CD4-positive, alpha-beta T cell treated with Interleukin-15 for 4 hours (primary cell): ENCODE data around the gene TCL1A.
"Not testable (repeated sequence)": the region's sequence is repeated elsewhere in the genome, so short reads cannot be mapped to it uniquely, and the experiment has no call there.

Experiments
- DNase-seq: peaks from one replicate; pipeline ENCODE4 v3.0.0-alpha.2; 2020; ENCODE audit warnings: low spot score

The TCL1A gene, protein sequence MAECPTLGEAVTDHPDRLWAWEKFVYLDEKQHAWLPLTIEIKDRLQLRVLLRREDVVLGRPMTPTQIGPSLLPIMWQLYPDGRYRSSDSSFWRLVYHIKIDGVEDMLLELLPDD

DNA sequence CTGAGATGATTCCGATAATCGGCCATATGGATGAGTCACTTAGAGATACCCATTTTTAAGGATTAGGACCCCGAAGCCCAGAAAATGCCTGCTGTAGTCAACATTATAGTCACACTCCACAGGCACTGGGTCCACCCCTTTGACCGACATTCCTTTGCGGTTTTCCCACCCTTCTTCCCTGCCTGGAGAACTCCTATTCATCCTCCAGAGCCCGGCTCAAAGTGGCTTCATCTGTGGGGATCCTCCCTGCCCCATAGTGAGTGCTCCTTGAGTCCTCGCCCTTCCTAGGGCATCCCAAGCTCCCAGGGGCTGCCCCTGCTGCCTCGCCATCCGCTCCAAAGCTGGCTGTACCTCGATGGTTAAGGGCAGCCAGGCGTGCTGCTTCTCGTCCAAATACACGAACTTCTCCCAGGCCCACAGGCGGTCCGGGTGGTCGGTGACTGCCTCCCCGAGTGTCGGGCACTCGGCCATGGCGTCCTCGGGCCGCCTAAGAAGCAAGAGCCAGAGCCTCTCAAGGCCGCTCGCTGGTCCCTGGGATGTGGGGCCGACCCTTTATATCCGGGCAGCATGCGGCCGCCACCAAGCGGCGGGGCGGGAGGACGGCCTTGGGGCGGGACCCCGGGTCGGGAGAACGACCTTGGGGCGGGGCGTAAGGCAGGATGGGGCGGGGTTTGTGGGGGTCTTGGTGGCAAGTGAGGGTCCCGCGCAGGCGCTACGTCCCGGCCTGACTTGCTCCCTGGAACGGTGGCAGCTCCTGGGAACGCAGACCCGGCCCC is at the start of gene TCL1A:
Gene TCL1A, minus strand, starts transcription at position 530 of the 776 bp plus-strand sequence. Its CDS starts 59 bp downstream, at position 471.
- DNase-seq: no peak

DNA sequence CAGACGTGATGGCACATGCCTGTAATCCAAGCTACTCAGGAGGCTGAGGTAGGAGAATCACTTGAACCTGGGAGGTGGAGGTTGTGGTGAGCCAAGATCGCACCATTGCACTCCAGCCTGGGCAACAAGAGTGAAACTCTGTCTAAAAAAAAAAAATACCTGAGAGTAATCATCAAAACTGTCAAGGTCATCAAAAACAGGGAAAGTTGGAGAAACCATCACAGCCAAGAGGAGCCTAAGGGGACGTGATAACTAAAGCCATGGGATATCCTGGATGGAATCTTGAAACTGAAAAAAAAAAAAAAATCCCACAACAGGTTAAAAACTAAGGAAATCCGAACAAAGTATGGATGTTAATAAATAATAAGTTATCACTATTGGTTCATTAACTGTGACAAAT is 49.1 kb upstream of the TCL1A start:
- DNase-seq: not testable (repeated sequence)

DNA sequence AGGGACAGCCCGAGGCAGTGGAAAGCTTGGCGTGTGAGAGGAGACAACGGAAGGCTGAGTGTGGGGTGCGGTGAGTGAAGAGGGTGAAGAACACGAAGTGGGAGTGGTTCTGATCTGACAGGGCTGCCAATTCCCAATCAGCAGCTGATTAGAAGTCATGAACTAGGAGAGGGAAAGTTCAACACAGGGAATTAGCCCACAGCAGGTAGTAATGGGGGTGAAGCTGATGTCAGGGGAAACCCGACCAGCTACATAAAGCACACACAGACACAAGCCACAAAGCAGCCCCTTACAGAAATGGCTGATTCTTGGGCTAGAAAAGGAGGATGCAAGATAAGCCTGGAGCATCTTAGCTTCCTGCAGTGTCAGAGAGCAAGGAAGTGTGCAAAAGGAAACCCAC is 47.5 kb upstream of the TCL1A start:
- no peak for DNase-seq

DNA sequence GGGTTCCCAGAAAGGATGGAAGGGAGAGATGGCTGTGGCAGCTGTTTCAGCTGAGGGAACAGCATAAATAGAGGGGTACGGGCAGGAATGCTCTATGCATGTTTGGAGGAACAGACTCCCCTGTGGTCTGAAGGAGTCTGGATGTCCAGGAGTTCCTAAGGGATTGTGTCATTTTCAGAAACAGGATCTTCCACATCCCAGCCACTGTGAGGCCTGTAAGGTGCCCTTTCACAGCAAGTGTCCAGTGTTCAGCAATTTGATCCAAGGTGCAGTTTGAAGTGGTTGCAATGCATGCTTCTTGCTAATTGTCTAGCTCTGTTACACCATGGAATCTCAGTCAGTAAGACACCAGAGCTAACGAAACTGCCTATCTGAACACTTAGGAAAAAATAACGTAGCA is 46.7 kb upstream of the TCL1A start:
- no peak for DNase-seq

DNA sequence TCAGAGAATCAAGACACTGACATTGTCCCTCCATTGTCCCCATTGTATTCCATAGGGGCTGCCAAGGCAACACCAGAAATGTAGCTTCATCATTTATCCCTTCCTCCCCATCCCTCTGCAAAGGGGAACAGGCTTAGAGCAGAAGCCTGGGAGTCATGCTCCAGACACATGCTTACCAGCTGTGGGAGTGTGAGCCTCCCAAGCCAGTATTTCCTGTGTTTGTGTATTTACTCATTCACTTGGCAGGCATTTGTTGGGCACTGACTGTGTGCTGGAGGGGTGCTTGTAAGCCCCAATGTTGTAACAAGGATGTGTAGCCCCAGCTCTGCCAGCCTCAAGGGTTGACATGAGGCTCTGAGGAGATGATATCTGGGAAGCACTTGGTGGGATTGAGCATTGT is 46.0 kb upstream of the TCL1A start:
- no peak for DNase-seq

DNA sequence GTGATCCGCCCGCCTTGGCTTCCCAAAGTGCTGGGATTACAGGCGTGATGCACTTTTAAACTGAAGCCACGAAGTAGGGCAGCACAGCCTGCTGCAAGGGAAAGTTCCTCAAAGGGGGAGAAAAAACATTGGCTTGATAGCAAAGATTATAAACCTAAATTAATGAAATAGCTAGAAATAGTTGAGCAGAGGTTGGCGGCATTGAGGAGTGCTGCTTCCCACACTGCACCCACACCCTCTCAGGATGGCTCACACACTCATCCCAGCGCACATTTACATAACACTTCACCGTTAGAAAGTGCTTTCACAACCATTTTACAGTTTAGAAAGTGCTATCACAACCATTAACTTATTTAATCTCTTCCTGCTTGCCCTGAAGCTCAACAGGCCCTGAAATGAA is 44.4 kb upstream of the TCL1A start:
- DNase-seq: no peak

DNA sequence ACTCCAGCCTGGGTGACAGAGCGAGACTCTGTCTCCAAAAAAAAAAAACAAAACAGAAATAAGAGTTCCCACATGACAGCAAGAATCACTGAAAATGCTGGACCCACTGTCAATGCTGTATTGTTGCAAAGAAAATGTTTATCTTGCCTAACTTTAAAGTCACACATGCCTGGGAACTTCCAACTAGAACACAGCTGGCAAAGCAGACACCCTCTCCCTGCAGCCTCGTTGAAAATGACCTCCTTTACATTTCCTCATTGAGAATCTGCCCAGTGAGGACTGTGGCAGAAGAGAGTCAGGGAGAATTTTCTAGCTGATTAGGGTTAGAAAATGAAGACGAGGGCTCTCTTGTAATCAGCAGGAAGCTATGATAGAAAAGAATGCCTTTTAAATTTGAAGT is 42.8 kb upstream of the TCL1A start:
- DNase-seq: no peak

DNA sequence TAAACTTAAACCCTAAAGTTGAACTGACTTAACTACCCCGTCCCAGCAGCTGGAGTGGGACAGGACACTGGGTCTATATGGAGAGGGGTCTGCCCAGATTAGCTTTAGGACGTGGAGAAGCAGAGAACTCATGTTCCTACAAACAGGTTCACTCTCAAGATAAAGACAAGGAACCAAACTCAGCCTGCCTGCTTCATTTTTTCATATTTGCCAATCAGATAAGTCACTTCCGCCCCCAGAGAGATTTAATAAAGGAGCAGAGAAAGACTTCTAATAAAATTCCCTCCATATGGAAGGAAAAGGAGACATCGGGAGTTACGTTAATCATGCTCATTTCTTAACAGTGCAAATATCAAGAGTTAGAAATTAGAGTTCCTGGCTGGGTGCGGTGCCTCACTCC is 42.2 kb upstream of the TCL1A start:
- no peak for DNase-seq

DNA sequence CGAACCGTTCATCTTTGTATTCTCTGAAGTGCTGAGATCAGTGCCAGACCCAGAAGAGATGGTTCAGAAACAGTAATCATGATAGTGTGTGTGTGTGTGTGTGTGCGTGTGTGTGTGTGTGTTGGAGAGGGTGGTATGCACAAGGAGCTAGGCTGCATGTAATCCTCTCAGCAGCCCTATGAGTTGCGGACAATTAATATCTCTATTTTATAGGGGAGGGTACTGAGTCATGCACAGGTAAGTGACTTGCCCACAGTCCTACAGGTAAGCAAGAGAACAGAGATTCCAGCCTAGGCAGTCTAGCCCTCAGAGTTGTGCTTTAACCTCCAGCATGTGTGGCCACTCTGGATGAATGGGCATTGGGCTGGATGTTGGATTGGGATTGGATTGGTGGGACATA is 27.9 kb upstream of the TCL1A start:
- no peak for DNase-seq

DNA sequence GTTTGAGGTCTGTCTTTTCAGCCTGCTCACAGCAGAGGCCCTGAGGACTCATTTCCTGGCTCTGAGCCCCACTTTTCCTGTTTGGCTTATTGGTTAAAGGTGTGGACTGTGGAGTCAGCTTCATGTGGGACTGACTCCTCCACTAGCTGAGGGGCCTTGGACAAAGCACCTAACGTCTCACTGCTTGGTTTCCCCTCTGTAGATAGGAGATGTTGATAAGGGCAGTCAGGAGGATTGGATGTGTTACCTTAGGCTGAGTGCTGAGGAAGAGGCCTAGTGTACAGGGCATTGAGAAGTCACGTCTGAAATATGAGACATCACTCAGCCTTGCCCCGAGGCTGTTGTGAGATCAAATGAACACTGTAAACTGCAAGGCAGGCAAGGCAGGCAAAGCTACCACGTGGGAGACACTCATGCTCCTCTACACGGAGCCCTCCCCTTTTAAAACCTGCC is 27.1 kb upstream of the TCL1A start:
- DNase-seq: no peak

DNA sequence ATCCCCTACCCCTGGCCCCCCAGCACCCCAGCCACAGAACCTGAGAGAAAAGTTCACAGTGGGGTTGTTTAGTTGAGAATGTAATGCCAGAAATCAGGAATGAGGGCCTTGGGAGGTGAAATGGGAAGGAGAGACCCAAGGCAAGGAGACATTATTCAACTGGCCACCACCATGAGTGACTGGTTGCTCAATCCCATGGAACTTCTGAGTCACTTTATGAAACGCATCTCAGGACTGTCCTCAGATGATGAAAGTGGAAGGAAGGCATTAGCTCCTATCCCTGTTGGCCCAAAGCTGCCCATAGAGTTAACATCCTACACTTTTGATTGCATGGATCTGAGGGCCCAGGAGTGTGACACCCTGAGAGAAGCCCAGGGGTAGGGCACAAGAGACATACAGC is 25.4 kb upstream of the TCL1A start:
- DNase-seq: no peak

DNA sequence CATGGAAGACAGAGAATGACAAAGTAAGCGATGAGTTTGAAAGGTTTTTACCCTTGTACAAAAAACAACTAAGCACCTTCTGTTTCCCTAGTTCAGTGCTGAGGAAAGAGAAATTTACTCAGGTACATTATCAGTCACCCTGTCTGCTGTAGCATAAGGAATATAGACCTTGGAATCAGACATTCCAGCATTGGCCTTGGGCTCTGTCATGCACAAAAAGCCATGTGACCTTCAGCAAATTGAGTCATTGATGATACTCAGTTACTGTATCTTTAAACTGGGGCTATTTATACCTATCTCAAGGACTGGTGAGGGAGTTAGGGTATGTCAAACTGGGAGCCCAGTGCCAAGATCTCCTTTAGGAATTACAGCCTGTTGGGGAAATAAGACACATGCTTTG is 19.3 kb upstream of the TCL1A start:
- DNase-seq: no peak

DNA sequence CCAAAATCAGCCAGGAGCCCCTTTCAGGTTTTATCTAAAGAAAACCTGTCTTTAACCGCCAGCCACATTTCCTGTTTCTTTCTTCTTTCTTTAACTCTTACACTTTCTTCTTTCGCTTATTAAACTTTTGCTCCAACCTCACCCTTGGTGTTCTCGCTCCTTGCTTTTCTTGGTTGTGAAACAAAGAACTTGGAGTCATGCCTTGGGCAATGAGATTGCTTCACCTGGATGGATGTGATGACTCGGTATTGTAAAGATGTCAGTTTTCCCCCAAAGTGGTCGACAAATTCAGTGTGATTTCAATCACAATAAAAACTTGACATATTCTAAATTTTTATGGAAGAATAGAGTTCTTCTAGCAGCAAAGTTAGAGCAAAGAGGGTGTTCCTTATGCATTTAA is 16.2 kb upstream of the TCL1A start:
- DNase-seq: no peak

DNA sequence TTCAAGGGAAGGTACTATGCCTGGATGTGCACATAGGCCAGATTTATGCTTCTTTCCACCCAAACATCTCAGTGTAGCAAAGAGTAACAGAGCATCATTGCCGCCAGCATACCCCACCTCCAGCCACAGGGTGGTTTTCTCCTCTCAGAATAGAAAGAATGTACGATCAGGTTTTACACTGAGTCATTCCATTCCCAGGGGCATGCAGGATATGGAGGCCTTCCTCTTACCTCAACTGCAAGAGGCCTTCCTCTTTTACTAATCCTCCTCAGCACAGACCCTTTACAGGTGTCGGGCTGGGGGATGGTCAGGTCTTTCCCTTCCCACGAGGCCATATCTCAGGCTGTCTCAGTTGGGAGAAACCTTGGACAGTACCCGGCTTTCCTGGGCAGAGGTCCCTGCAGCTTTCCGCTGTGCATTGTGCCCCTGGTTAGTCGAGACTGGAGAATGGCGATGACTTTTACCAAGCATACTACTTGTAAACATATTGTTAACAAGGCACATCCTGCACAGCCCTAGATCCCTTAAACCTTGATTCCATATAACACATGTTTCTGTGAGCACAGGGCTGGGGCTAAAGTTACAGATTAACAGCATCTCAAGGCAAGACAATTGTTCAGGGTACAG is 15.6 kb upstream of the TCL1A start:
- not testable (repeated sequence) for DNase-seq

DNA sequence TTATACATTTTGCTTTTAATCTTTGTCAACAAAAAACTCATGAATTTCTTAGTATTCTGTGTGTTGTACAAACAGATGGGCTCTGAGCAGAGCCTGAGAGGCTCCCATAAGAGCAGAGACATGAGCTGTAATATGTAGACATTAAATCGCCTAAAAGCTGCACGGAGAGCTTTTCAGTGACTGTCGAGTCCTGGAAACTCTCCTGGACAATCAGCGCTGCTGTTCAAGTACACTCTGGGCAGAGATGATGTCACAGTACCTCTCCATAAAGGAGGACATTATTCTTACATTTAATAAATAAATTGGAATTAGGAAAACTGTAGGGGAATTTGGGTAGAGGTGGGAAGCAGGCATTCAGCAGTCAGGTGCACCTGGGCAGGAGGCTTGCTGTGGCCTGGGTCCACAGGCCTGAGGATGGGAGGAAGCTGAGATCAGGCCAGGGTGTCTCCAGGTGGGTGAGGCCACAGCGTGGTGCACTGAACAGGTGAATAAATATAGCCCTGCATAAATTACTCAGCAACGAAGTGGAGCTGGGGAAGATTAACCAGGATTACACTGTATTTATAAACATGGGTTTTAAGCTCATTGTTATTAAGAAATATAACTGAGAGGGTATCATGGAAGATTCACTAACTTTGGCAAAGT is 13.3 kb upstream of the TCL1A start:
- no peak for DNase-seq

DNA sequence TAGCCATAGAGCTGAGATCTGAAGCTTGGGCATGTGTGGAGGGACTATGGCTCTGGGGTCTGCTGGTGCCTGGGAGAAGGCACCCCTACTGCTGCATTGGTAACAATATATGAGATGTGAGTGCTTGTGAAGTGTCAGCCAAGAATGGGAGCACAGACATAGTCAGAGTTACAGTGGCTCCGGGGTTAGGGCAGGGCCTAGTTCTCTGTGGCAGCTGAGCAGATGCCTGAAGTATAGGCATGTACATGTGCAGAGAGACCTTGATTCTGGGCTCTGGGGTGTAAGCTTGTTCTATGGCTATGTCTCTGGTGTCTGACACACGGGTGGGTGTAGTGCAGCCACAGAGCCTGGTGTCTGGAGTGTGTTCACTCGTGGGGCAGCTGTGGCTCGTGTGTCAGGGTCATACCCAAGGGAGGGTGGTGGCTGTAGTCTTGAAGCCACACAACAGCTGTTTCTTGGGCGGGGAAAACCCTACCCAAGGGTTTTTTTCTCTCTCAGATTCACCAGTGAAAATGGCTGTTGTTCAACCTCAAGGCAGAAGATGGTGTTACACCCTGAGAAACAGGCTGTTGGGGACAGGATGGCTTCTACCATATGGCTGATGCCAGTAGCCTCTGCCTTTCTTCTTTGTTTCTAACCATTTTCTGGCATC is 11.9 kb upstream of the TCL1A start:
- DNase-seq: no peak

DNA sequence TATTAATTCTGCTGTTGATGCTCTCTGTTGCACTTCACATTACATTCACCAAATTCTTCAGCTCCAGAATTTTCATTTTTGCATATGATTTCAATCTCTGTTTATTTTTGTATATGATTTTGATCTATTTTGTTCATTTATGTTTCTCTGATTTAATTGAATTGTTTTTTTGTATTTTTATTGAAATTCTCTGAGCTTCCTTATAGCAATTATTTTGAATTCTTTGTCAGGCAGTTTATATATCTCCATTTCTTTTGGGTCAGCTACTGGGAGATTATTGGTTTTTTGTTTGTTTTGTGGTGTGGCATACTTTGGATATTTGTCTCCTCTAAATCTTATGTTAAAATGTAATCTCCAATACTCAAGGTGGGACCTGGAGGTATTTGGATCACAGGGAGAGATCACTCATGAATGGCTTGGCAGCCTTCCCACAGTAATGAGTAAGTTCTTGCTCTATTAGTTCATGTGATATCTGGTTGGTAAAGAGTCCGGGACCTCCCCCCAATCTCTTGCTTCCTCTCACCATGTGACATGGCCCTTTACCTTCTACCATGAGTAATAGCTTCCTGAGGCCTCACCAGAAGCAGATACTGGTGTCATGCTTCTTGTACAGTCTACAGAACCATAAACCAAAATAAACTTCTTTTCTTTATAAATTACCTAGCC is 8.7 kb upstream of the TCL1A start:
- no peak for DNase-seq

DNA sequence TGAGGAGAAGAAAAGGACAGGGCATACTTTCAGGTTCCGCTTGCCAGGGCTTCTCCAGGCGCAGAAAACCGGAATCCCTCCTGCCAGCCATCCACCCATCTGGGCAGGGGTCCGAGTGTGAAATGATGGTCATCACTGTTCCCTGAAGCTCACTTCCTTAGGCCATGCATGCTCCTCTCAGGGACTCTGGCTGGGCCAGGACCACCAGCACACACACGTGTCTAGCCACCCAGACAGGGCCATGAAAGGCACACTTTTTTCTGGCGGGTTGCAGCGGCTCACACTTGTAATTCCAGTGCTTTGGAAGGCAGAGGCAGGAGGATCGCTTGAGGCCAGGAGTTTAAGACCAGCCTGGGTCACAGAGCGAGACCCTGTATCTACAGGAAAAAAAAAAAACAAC is 1.5 kb downstream of the TCL1A start:
- no peak for DNase-seq

DNA sequence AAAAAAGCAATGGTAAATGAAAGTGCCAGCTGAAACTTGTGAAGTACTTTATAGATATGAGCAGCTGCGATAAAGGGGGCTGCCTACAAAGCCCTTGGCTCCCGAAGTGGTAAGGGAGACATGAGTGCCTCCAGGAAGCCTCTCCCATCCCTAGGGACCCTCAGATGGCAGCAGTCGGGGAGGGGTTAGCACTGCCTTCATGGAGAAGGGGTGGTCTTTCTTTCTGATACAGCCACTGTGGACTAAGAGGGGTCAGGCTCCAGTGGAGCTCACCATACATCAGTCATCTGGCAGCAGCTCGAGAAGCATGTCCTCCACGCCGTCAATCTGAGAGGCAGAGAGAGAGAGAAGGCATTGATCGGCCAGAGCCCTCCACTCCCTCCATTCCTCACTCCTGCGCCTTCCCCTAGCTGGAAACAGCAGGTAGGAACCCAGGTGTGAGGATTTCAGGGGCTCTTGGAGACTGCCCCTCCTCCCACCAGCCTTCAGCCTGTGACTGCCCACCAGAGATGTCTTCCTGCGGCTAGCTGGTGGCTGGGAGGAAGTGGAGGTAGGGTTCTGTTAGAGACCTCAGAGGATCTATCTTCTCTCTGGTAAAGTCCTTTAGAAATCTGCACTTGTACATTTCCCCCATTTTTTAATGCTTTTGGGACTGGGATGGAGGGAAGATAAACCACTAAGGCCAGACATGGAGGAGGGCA is 2.3 kb downstream of the TCL1A start:
- no peak for DNase-seq

DNA sequence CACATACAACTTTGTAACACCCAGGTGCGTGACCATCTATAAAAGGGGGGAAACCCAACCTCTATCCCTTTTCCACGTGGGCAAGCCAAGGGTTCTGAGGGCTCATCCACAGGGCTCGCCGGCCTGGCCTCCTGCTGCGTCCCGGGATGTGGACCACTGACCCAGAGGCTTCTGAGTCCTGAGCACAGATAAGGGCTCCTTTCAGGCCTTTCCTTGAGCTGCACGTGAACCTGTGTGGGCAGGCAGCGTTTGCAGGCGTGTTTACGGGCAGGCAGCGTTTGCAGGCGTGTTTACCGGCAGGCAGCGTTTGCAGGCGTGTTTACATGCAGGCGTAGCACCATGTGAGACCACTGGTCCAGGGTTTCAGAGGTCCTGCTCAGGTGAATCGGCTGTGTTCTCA is 3.8 kb downstream of the TCL1A start:
- no peak for DNase-seq

DNA sequence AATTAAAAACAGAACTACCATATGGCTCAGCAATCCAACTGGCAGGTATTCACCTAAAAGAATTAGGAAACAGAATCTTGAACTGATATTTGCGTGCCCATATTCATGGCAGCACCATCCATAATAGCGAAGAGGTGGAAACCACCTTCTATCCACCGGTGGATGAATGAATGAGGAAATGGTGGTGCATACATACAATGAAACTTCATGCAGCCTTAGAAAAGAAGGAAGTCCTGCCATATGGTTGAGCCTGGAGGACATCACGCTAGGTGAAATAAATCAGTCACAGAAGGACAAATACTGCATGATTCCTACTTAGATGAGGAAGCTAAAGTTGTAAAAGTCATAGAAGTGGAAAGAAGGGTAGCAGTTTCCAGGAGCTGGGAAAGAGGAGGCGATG is 6.6 kb downstream of the TCL1A start:
- DNase-seq: no peak
